Stimulated activated CD8-positive, alpha-beta memory T cell treated with anti-CD3 and anti-CD28 coated beads, Interleukin-4, amount 100 ng/mL, for 1 hour (primary cell): ENCODE measurements around the gene CCDC78.
"Not testable (repeated sequence)": the region's sequence is repeated elsewhere in the genome, so short reads cannot be mapped to it uniquely, and the experiment has no call there.

Source experiments
- DNase-seq, 2 donors: peaks; one replicate each; pipeline ENCODE4 v3.0.0-alpha.2; 2020; ENCODE audit warnings: low read depth in 2 of 2, low spot score in 1 of 2

CCDC78 gene

GRCh38 chr16:761625-762513 is 35.6 kb upstream of the CCDC78 start:
- no peak for DNase-seq

GRCh38 chr16:760545-761343 is 34.5 kb upstream of the CCDC78 start, which contains the start of gene MSLN:
TSS of gene MSLN (plus strand) at chr16:760734. CDS start at chr16:762681, 1,947 bp downstream.
- DNase-seq, result no peak

DNA sequence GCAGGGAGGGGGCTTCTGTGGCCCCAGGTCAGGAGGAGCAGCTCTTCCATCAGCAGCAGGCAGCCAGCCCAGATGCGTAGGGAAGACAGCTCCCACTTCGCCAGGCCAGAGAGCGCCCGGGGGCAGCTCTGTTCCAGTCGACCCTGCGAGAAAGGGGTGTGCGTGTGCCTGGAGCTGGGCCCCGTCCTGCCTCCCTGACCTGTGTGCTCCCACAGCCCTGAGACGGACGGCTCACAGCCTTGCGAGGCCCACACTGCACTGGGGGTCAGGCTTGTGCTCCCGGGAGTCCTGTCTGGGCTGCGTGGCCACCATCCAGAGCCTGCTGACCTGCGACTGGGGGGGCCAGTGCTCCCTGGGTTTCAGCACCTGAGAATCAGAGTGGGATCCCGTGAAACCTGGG is 33.8 kb upstream of the CCDC78 start:
- DNase-seq, result no peak

DNA sequence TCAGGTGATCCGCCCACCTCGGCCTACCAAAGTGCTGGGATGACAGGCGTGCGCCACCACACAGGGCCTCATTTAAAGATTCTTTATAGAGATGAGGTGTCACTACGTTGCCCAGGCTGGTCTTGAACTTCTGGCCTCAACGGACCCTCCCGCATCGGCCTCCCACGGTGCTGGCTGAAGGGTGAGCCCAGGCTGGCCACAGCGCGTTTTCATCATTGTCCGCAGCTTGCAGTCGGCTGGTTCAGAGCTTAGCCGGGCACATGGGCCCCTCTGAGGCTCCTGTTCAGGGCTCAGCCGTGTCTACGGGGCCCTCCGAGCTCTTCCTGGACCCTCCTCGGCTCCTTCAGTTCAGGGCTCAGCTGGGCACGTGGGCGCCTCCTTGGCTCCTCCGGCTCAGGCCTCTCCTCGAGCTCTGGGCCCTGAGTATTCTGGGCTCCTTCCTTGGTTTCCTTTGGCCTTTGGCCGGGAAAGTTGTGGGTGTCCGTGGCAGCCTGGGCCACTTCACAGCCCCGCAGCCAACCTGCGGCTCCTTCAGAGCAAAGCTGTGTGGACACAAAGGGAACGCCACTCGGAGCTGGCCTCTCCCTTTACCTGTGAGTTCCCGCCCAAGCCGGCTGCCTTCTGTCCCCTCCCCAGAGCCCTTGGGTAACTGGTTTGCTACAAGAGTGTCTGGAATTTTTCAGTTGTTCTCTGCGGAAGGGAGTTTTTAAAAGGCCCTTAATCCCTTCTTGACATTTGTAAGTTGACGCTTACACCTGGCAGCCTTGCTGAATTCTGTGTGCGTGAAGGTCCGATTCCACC is 33.1 kb upstream of the CCDC78 start:
- DNase-seq, result no peak

- DNase-seq, result no peak
Measured at GRCh38 chr16:756428-756827, 30.2 kb upstream of the CCDC78 start.

- no peak for DNase-seq
Measured at GRCh38 chr16:754656-755055, 28.4 kb upstream of the CCDC78 start.

DNA sequence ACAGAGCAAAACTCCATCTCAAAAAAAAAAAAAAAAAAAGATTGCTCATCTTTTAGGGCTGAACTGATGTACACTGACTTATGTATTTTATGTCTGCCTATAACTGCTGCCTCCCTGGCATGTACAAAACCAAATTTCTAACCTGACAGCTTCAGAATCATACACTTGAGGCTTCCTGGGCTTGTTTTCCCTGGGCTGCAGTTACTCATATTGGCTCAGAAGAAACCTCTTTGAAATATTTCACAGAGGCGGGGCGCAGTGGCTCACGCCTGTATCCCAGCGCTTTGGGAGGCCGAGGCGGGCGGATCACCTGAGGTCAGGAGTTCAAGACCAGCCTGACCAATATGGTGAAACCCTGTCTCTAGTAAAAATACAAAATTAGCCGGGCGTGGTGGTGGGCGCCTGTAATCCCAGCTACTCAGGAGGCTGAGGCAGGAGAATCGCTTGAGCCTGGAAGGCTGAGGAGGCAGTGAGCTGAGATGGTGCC is 27.9 kb upstream of the CCDC78 start:
- not testable (repeated sequence) for DNase-seq

DNA sequence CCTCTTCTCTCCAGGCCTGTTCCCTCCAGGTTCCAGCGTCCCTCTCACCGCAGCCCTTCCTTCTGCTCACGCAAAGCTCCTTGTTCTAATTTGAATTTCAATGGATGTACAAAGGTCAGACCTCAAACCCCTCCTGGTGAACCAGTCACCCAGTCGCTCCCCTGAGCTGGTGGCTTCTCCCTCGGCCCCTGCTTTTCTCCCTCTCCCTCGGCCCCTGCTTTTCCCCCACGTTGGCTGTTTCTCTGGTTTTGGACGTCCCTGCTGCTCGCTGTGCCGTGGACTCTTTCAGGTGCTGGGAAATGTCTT is 25.7 kb upstream of the CCDC78 start:
- no peak for DNase-seq

DNA sequence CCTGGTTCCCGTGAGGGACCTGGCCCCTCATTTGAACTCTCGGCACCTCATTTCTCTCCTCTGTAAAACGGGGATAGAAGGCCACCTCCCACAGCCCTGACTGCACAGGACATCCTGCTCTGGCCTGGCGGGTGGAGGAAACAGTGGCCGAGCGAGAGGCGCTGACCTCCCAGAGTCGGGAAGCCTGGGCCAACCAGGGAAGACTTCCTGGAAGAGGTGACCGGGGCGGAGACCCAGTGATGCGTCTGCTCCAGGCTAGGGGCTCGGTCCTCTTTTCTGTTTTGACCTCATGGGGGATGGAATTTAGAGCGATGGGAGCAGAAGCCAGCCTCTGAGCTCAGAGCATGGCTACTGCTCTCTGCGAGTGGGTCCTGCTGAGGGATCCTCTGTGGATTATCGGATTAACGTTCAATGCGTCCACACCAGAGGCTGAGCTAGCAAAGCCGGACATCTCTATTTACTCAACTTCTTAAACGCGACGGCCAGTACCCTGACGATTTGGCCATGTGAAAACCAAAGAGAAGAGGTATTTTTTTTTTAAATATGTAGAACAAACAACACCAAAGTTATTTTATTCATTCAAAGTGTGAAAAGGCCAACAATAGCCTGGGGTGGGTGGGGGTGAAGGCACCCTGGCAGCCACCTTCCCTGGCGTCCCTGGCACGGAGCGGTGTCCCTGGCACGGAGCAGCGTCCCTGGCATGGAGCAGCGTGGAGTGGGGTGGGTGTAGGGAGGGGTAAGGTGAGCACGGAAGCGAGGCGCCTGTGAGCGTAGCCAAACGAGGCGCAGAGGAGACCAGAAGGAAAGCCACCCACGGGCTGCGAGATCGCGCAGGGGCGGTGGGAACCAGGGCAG is 25.1 kb upstream of the CCDC78 start:
- no peak for DNase-seq

DNA sequence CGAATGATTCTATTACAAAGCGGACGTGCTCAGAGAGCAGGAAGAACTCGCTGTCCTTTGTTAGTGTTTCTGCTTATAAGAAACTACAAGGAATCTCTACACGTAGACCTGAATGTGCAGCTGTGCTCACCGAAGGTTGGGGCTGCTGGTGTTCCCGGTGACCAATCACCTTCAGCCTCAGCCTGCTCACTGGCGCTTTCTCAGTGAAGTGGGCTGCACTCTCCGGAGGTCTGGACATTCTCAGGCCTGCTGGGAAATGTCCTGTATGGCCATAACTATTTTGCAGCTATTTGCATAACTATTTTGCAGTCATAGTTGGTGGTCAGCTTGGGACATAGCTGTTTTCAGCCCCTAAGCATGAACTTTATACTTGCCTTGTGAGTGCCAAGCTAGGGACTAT is 24.2 kb upstream of the CCDC78 start:
- DNase-seq, result no peak

- DNase-seq, result no peak
Measured at GRCh38 chr16:749010-749409, 22.8 kb upstream of the CCDC78 start.

DNA sequence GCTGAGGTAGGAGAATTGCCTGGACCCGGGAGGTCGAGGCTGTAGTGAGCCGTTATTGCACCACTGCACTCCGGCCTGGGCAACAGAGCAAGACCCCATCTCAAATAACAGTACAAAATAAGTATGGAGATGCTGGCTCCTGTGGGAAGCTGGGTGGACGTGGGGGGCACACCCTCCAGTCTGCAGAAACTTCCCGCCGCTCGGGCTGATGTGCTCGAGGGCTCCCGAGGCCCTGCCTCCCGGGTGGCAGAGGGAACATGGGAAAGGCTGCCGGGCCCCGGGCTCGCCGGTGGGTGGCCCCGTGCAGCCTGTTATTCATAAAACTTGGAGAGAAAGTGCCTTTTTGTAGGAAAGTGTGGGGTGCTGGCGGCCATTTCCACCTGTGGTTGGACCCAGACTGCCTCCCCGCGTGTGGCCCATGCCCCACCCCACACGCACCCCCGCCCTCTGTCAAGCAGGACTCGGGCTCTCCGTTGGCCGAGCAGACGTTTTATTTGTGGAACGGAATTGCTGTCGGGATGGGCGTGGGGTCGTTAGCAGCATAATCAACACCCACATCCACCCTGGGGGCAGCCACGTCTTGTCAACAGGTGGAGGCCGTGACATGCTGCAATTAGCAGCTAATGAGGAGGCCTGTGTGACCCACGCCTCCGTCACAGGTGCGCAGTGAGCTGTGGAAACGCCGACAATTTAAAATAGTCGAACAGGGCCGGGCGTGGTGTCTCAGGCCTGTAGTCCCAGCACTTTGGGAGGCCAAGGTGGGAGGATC is 21.9 kb upstream of the CCDC78 start:
- no peak for DNase-seq

DNA sequence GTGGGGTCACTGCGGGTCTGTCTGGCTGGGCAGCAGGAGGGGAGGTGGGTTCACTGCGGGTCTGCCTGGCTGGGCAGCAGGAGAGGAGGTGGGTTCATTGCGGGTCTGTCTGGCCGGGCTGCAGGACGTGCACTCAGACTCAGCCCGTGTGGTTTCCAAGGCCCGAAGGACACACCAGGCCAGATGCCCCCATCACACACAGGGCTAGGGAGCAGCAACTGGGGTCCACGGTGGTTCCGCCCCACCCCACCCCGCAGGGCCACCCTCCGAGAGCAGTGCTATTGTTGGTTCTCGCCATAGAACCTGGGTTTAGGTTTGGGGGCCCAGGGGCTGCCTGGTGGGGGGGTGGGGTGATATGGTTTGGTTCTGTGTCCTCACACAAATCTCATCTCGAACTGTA is 20.4 kb upstream of the CCDC78 start:
- DNase-seq, result no peak

DNA sequence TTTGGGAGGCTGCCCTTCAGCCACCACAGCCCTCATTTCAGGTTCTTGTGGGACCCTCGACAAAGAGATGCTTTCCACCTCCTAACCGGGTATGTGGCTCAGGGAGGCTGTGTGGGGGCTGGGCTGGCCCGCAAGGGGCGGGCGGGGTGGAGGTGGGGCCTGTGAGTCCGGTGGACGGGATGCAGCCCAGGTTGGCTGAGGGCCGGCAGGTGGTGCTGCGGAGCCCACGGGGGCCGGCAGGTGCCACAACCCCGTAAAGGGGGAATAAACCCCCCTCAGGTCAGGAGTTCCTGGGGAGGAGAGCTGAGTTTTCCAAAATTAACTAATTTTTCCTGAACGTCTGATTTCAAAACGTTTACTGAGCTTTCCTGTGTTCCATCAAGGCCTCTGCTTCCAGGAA is 19.5 kb upstream of the CCDC78 start:
- no peak for DNase-seq

DNA sequence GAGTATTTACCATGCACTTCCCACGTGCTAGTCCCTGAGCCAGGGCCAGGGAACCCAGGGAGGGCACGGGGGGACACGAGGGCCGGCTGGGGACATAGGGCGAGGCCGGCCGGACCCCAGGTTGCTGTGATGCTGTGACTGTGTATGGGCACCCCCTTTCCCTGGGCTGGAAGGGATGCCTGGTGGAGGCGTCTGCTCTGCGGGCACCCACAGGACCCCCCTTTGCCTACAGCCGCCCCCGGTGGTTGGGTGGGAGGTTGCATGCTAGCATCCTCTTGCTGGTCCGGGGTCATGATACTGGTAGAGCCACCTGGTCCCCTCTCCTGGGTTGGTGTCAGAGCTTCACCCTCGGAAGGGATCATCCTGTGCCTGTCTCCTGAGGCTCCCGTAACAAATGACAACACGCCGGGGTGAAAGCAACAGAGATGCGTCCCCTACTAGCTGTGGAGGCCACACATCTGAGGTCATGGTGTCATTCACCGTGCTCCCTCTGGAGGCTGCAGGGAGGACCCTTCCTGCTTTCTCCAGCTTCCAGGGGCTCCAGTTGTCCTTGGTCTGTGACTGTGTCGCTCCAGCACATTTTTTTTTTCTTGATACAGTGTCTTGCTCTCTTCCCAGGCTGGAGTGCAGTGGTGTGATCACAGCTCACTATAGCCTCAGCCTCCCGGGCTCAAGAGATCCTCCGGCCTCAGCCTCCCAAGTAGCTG is 17.7 kb upstream of the CCDC78 start:
- DNase-seq, result no peak

- not testable (repeated sequence) for DNase-seq
Measured at GRCh38 chr16:742894-743293, 16.7 kb upstream of the CCDC78 start.

DNA sequence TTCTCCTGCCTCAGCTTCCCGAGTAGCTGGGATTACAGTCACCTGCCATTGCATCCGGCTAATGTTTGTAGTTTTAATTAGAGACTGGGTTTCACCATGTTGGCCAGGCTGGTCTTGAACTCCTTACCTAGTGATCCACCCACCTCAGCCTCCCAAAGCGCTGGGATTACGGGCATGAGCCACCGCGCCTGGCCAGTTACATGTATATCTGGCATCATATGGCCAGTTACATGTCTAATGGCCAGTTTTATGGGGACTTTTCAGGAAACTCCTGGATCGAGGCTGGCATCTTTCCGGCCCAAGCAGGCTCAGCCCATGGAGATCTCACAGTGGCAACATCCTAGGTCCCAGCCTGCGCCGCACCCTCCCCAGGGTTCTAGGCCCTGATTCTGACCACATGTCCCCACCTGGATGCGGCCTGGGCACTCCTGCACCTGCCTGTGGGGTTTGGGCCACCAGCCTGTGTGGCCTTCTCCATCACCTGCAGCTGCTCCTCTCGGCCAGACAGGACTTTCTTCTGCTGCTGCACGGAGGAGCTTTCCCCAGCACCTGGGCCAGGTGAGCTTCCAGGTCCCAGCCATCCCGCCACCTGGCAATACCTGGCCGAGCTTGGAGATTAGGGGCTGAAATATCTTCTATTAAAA is 15.9 kb upstream of the CCDC78 start:
- no peak for DNase-seq

- DNase-seq, result peak; percentile 88 to 89
Measured at GRCh38 chr16:740764-741505, 14.7 kb upstream of the CCDC78 start, which contains the start of gene CIAO3. TSS of gene CIAO3 (minus strand) at chr16:740997. CDS start at chr16:740985, 12 bp downstream.
